Upper lobe of left lung (tissue), 6 donors: ENCODE data around the gene RNF222. TPM values are rescaled to one million over a fixed set of nuclear protein-coding genes. Genes with fewer than 3 reads are reported as not detected.
"Not testable (repeated sequence)": the region's sequence is repeated elsewhere in the genome, so short reads cannot be mapped to it uniquely, and the experiment has no call there.

Source experiments
- ATAC-seq, 2 donors: fragments of 200-7000 bp; cut with Tn5 transposase; one replicate each; pipeline ENCODE4 v1.9.1; 2022; ENCODE audit warnings: mild to moderate bottlenecking in 2 of 2, moderate library complexity in 2 of 2; ENCODE audit not compliant: low FRiP score in 2 of 2
- DNase-seq, 2 donors: peaks; one replicate each; pipeline ENCODE4 v3.0.0-alpha.2; 2019 to 2020
- H3K27ac ChIP-seq, 4 donors: fragments of 200-600 bp; sonication (generic); one replicate each; pipeline ENCODE4 v1.5.1; 2016 to 2019
- H3K27me3 ChIP-seq, 4 donors: fragments of 200-600 bp; sonication (generic); one replicate each; pipeline ENCODE4 v1.5.1; 2017 to 2019
- H3K36me3 ChIP-seq, 4 donors: fragments of 200-600 bp; sonication (generic); one replicate each; pipeline ENCODE4 v1.5.1; 2016 to 2019
- H3K4me1 ChIP-seq, 4 donors: fragments of 200-600 bp; sonication (generic); one replicate each; pipeline ENCODE4 v1.5.1; 2018 to 2019
- H3K4me3 ChIP-seq, 4 donors: fragments of 200-600 bp; sonication (generic); one replicate each; pipeline ENCODE4 v1.5.1; 2017 to 2019; ENCODE audit warnings: mild to moderate bottlenecking in 2 of 4, moderate library complexity in 1 of 4
- H3K9me3 ChIP-seq, 4 donors: fragments of 200-600 bp; sonication (generic); one replicate each; pipeline ENCODE4 v1.5.1; 2018 to 2019
- CTCF ChIP-seq, 6 experiments: fragments of 450-650 bp in 4 of 6; fragments of 200-600 bp in 2 of 6; sonication (generic) in 2 of 6; IDR thresholded peaks; one replicate each; pipeline ENCODE4 v1.5.1; 2016 to 2019; ENCODE audit warnings: antibody characterized with exemption in 6 of 6
- EP300 ChIP-seq, 4 donors: sonication (generic); formaldehyde crosslinking; IDR thresholded peaks; one replicate each; pipeline ENCODE4 v1.5.1; 2017; ENCODE audit warnings: antibody characterized with exemption in 4 of 4, control low read depth in 2 of 4
- POLR2A ChIP-seq, 4 donors: fragments of 450-650 bp; IDR thresholded peaks; one replicate each; pipeline ENCODE4 v1.5.1; 2016 to 2017; ENCODE audit warnings: antibody characterized with exemption in 4 of 4, mild to moderate bottlenecking in 2 of 4
- POLR2AphosphoS5 ChIP-seq, 2 donors: sonication (generic); formaldehyde crosslinking; IDR thresholded peaks; one replicate each; pipeline ENCODE4 v1.5.1; 2017; ENCODE audit warnings: antibody characterized with exemption in 2 of 2
- WGBS, 2 donors: methylation state at CpG; one replicate each; pipeline ENCODE4 v1.1.5; 2017 to 2018; 5-methylcytosine and 5-hydroxymethylcytosine counted together
- total RNA-seq, 6 donors: library from RNA; depleted of rRNA in 4 of 6; stranded (reverse); fragments of >200 nt in 4 of 6; gene quantifications; one replicate each; pipeline versions ENCODE4 v1.1.0 to v1.2.1, GENCODE V29; 2016 to 2021
- donor health status: DM: no; HTN: no; CAD: no; lungs with moderate emphysema.
- donor health status: DM: no; HTN: yes; CAD: no; lungs with severe emphysema.

The RNF222 gene
- total RNA-seq, 6 donors from 2014 or later = not detected

GRCh38 chr17:8380049-8380448, 17.6 kb downstream of the RNF222 start:
- Histone ChIP-seq H3K4me1 (peaks cover 52 to 57% (median 54%) of the 10 kb centered on the region in 4 donors), H3K4me3 (no peak overlapping the region), H3K27ac (no peak overlapping the region), H3K36me3 (peaks cover 27 to 52% (median 49%) of the 10 kb centered on the region in 4 donors), H3K9me3 (no peaks in the 10 kb centered on the region), H3K27me3 (no peaks in the 10 kb centered on the region)
- 65 to 67% methylated on average over 3 of the region's 3 CpGs for WGBS, 2 donors
- DNase-seq = no peak
- TF ChIP-seq EP300 (IDR thresholded peaks at IDR 0.05) (no peak), POLR2A (IDR thresholded peaks at IDR 0.05) (no peak), CTCF (IDR thresholded peaks at IDR 0.05) (no peak), POLR2AphosphoS5 (IDR thresholded peaks at IDR 0.05) (no peak)
- no peak for ATAC-seq

- peaks cover 42 to 46% (median 44%) of the 10 kb centered on the region in 4 donors for H3K4me1 ChIP-seq
- peaks cover 27 to 52% (median 49%) of the 10 kb centered on the region in 4 donors for H3K36me3 ChIP-seq
- not testable (repeated sequence) for ATAC-seq, DNase-seq, H3K27ac ChIP-seq, H3K4me3 ChIP-seq, H3K9me3 ChIP-seq, H3K27me3 ChIP-seq
- WGBS, 2 donors = 84 to 91% methylated on average over 8 of the region's 8 CpGs
Observed at GRCh38 chr17:8378117-8378516, 19.5 kb downstream of the RNF222 start.

GRCh38 chr17:8377422-8377821, 20.2 kb downstream of the RNF222 start:
- H3K27me3 ChIP-seq = no peaks in the 10 kb centered on the region
- H3K4me3 ChIP-seq = no peak overlapping the region
- DNase-seq (no peak), ATAC-seq (no peak)
- H3K27ac ChIP-seq = peak overlapping the region in 1 of 4 donors; percentile 84
- no peak for TF ChIP-seq EP300 (IDR thresholded peaks at IDR 0.05)
- no peak for TF ChIP-seq POLR2A (IDR thresholded peaks at IDR 0.05)
- no peak for TF ChIP-seq CTCF (IDR thresholded peaks at IDR 0.05)
- peaks cover 42 to 46% (median 44%) of the 10 kb centered on the region in 4 donors for H3K4me1 ChIP-seq
- peaks cover 27 to 52% (median 49%) of the 10 kb centered on the region in 4 donors for H3K36me3 ChIP-seq
- WGBS, 2 donors = 88 to 94% methylated on average over 4 of the region's 4 CpGs
- no peaks in the 10 kb centered on the region for H3K9me3 ChIP-seq

- no peaks in the 10 kb centered on the region for H3K9me3 ChIP-seq
- H3K4me3 ChIP-seq = peak within 1 kb of the TSS; percentile 23 to 88 (median 82)
- DNase-seq (peak; percentile 89 to 97), ATAC-seq (peak; percentile 98 to 99)
- peak within 1 kb of the TSS; percentile 81 to 93 (median 88) for H3K27ac ChIP-seq
- TF ChIP-seq CTCF (IDR thresholded peaks at IDR 0.05) = peak in 5 of 6 experiments; percentile 58 to 83 (median 70)
- peak; percentile 75 to 81 for TF ChIP-seq POLR2AphosphoS5 (IDR thresholded peaks at IDR 0.05)
- TF ChIP-seq EP300 (IDR thresholded peaks at IDR 0.05) = no peak
- peak in 2 of 4 donors; percentile 47 to 80 for TF ChIP-seq POLR2A (IDR thresholded peaks at IDR 0.05)
- H3K36me3 ChIP-seq = peaks cover 27 to 47% (median 46%) of the 10 kb centered on the region in 4 donors
- WGBS, 2 donors = 1% methylated on average over 29 to 40 of the region's 41 CpGs
- peaks cover 34 to 37% (median 35%) of the 10 kb centered on the region in 4 donors for H3K4me1 ChIP-seq
- no peaks in the 10 kb centered on the region for H3K27me3 ChIP-seq
Observed at GRCh38 chr17:8376271-8377067, 21.2 kb downstream of the RNF222 start, which contains the start of gene KRABD2. TSS of gene KRABD2 (minus strand) at chr17:8376704.

GRCh38 chr17:8375738-8376259, 21.8 kb downstream of the RNF222 start:
- ATAC-seq (peak; percentile 6 to 58), DNase-seq (no peak)
- Histone ChIP-seq H3K4me3 (peak overlapping the region; percentile 23 to 88 (median 82)), H3K27me3 (no peaks in the 10 kb centered on the region), H3K36me3 (peaks cover 24 to 44% (median 40%) of the 10 kb centered on the region in 4 donors), H3K27ac (peak overlapping the region; percentile 81 to 93 (median 88)), H3K4me1 (peaks cover 27 to 31% (median 28%) of the 10 kb centered on the region in 4 donors), H3K9me3 (no peaks in the 10 kb centered on the region)
- WGBS, 2 donors = 19 to 26% methylated on average over 18 of the region's 18 CpGs
- no peak for TF ChIP-seq POLR2AphosphoS5 (IDR thresholded peaks at IDR 0.05)
- no peak for TF ChIP-seq EP300 (IDR thresholded peaks at IDR 0.05)
- TF ChIP-seq CTCF (IDR thresholded peaks at IDR 0.05) = no peak
- no peak for TF ChIP-seq POLR2A (IDR thresholded peaks at IDR 0.05)

- peak in 1 of 2 donors; percentile 78 for DNase-seq
- not testable (repeated sequence) for H3K27ac ChIP-seq, H3K4me3 ChIP-seq, H3K27me3 ChIP-seq, H3K9me3 ChIP-seq, ATAC-seq
- 95% methylated on average over 20 to 26 of the region's 26 CpGs for WGBS, 2 donors
- peaks cover 17 to 21% (median 19%) of the 10 kb centered on the region in 4 donors for H3K4me1 ChIP-seq
- H3K36me3 ChIP-seq = peaks cover 10 to 40% (median 27%) of the 10 kb centered on the region in 4 donors
Observed at GRCh38 chr17:8373856-8374255, 23.8 kb downstream of the RNF222 start.
